ENCODE results near the gene DUS2.

GRCh38 chr16:67987460-67988160, 35.5 kb upstream of the DUS2 start:
- TF ChIP-seq EP300 (IDR thresholded peaks at IDR 0.05) (no peak), CTCF (IDR thresholded peaks at IDR 0.05) (no peak), POLR2A (IDR thresholded peaks at IDR 0.05) (no peak), POLR2AphosphoS5 (IDR thresholded peaks at IDR 0.05) (no peak)

All from gastroesophageal sphincter (tissue), 3 donors.